ENCODE measurements around the gene KHK. TPM values are rescaled to one million over a fixed set of nuclear protein-coding genes. Genes with fewer than 3 reads are reported as not detected.

KHK gene
- total and polyA plus RNA-seq, 2 experiments from 2014 or later: 0.51 TPM; not detected in 1

DNA sequence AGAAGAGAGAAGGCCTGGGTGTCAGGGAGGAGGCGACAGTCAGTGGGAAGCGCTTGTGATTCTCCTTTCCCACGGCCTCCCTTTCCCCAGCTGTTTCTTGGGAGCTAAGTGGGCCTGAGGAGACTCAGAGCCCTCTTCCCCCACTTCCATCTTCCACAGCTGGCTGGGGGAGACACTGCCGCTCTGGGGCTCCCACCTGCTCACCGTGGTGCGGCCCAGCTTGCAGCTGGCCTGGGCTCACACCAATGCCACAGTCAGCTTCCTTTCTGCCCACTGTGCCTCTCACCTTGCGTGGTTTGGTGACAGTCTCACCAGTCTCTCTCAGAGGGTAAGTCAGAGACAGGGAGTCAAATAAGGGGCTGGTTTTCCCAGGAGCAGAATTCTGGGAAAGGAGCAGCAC is 46.7 kb upstream of the KHK start:
- WGBS, 2 experiments (ENCODE audit: low coverage in 1 of 2, low lambda C conversion rate in 2 of 2, missing lambda C conversion rate in 2 of 2): 97 to 99% methylated on average over 5 to 7 of the region's 7 CpGs
- no peak for DNase-seq
- Histone ChIP-seq H3K4me1 (ENCODE audit: insufficient read depth) (no peaks in the 10 kb centered on the region), H3K79me2 (ENCODE audit: insufficient read depth) (peaks cover 31% of the 10 kb centered on the region), H2AFZ (no peak overlapping the region), H3K4me3 (no peak overlapping the region), H3K27me3 (replicated peaks; ENCODE audit: insufficient read depth) (no peaks in the 10 kb centered on the region), H3K4me2 (ENCODE audit: unreplicated experiment) (no peak overlapping the region), H3K9me2 (ENCODE audit: insufficient read depth) (no peaks in the 10 kb centered on the region), H4K20me1 (ENCODE audit: insufficient read depth) (no peaks in the 10 kb centered on the region), H3F3A (ENCODE audit: insufficient read depth) (peaks cover 33% of the 10 kb centered on the region), H3K9ac (no peak overlapping the region), H3K27ac (no peak overlapping the region), H3K36me3 (ENCODE audit: low read depth) (peaks cover 68% of the 10 kb centered on the region), H3K9me3 (ENCODE audit: low read depth) (no peaks in the 10 kb centered on the region)
- in situ Hi-C loops (cut with MboI): no loop called here
- TF ChIP-seq EZH2 (IDR thresholded peaks at IDR 0.05; ENCODE audit: insufficient read depth, poor library complexity, severe bottlenecking): no peak
- TF ChIP-seq EZH2phosphoT487 (IDR thresholded peaks at IDR 0.05; ENCODE audit: insufficient read depth, low read depth): no peak

DNA sequence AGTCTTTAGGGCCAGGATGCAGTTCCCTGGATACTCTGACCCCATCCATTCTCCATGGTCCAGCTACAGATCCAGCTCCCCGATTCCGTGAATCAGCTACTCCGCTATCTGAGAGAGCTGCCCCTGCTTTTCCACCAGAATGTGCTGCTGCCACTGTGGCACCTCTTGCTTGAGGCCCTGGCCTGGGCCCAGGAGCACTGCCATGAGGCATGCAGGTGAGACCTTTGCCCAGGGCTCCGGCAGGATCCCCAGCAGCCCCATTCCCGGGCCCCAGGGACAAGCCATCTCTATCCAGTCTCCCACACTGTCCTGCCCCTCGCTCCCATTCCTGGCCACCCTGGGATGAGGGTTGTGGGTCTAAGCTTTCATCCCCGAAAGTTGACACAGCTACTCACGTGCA is 46.3 kb upstream of the KHK start:
- H3K79me2 ChIP-seq (ENCODE audit: insufficient read depth): peaks cover 27% of the 10 kb centered on the region
- H3K9me2 ChIP-seq (ENCODE audit: insufficient read depth): no peaks in the 10 kb centered on the region
- WGBS, 2 experiments (ENCODE audit: low coverage in 1 of 2, low lambda C conversion rate in 2 of 2, missing lambda C conversion rate in 2 of 2): 88 to 90% methylated on average over 8 of the region's 8 CpGs
- H2AFZ ChIP-seq: no peak overlapping the region
- no peaks in the 10 kb centered on the region for H3K27me3 ChIP-seq (replicated peaks; ENCODE audit: insufficient read depth)
- no peaks in the 10 kb centered on the region for H3K9me3 ChIP-seq (ENCODE audit: low read depth)
- H3K4me2 ChIP-seq (ENCODE audit: unreplicated experiment): no peak overlapping the region
- H4K20me1 ChIP-seq (ENCODE audit: insufficient read depth): no peaks in the 10 kb centered on the region
- H3K4me1 ChIP-seq (ENCODE audit: insufficient read depth): no peaks in the 10 kb centered on the region
- no peak overlapping the region for H3K4me3 ChIP-seq
- H3K36me3 ChIP-seq (ENCODE audit: low read depth): peaks cover 64% of the 10 kb centered on the region
- no peak overlapping the region for H3K27ac ChIP-seq
- no peak for DNase-seq
- no peak overlapping the region for H3K9ac ChIP-seq
- H3F3A ChIP-seq (ENCODE audit: insufficient read depth): peaks cover 33% of the 10 kb centered on the region
- in situ Hi-C loops (cut with MboI): no loop called here
- TF ChIP-seq EZH2phosphoT487 (IDR thresholded peaks at IDR 0.05; ENCODE audit: insufficient read depth, low read depth) (no peak), EZH2 (IDR thresholded peaks at IDR 0.05; ENCODE audit: insufficient read depth, poor library complexity, severe bottlenecking) (no peak)

DNA sequence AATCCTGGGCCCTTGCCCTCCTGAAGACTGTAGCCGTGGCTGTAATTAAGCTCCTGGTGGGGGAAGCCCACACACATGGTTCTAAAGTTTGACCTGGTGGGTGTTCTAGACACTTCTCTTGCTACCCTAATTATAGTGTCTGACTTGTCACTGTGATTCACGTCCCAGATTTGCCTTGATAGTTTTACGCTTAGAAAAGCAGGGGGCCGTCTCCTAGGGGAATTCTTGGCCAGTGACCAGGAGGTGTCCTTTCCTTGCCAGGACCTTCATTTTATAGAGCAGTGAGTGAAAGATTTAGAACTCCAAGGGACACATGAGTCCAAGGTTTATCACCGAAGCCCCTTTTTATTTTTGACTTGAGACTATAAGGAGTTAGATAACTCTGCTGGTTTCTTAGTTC is 44.8 kb upstream of the KHK start:
- in situ Hi-C loops (cut with MboI): no loop called here
- no peaks in the 10 kb centered on the region for H3K4me1 ChIP-seq (ENCODE audit: insufficient read depth)
- peaks cover 14% of the 10 kb centered on the region for H3K79me2 ChIP-seq (ENCODE audit: insufficient read depth)
- no peak overlapping the region for H3K4me3 ChIP-seq
- no peaks in the 10 kb centered on the region for H3K9me2 ChIP-seq (ENCODE audit: insufficient read depth)
- TF ChIP-seq EZH2phosphoT487 (IDR thresholded peaks at IDR 0.05; ENCODE audit: insufficient read depth, low read depth): no peak
- no peak for TF ChIP-seq EZH2 (IDR thresholded peaks at IDR 0.05; ENCODE audit: insufficient read depth, poor library complexity, severe bottlenecking)
- H3K36me3 ChIP-seq (ENCODE audit: low read depth): peaks cover 49% of the 10 kb centered on the region
- no peaks in the 10 kb centered on the region for H3K9me3 ChIP-seq (ENCODE audit: low read depth)
- no peak overlapping the region for H2AFZ ChIP-seq
- 47 to 51% methylated on average over 5 of the region's 5 CpGs for WGBS, 2 experiments (ENCODE audit: low coverage in 1 of 2, low lambda C conversion rate in 2 of 2, missing lambda C conversion rate in 2 of 2)
- H3K4me2 ChIP-seq (ENCODE audit: unreplicated experiment): no peak overlapping the region
- peaks cover 33% of the 10 kb centered on the region for H3F3A ChIP-seq (ENCODE audit: insufficient read depth)
- H3K27ac ChIP-seq: no peak overlapping the region
- H4K20me1 ChIP-seq (ENCODE audit: insufficient read depth): no peaks in the 10 kb centered on the region
- DNase-seq: peak; percentile 10
- no peak overlapping the region for H3K9ac ChIP-seq
- no peaks in the 10 kb centered on the region for H3K27me3 ChIP-seq (replicated peaks; ENCODE audit: insufficient read depth)

DNA sequence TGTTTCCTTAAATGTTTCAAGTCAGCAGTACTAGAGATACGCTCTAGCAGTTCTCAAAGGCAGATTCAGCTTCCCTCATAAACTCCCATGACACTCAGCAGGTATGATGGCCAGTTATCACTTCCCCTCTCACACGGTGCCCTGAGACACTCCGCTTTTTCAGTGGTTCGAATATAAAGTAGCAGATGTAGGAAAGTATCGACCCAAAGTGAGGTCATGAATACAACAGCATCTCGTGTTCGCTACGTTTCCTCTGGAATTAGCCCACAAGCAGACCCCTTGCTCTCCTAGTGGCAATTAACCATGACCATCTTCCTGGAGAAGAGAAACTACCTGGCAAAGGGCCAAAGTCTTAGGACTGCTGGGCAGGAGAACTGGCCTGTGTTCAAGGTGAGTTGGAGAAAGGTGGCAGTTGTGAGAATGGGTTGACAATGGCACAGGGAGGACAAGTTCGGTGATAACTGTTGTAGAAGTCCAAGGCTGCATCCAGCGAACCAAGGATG is 44.4 kb upstream of the KHK start:
- peak; percentile 22 for DNase-seq
- H3F3A ChIP-seq (ENCODE audit: insufficient read depth): peaks cover 33% of the 10 kb centered on the region
- no peak overlapping the region for H3K9ac ChIP-seq
- TF ChIP-seq EZH2phosphoT487 (IDR thresholded peaks at IDR 0.05; ENCODE audit: insufficient read depth, low read depth): no peak
- TF ChIP-seq EZH2 (IDR thresholded peaks at IDR 0.05; ENCODE audit: insufficient read depth, poor library complexity, severe bottlenecking): no peak
- no peak overlapping the region for H3K4me2 ChIP-seq (ENCODE audit: unreplicated experiment)
- no peaks in the 10 kb centered on the region for H3K9me2 ChIP-seq (ENCODE audit: insufficient read depth)
- in situ Hi-C loops (cut with MboI): no loop called here
- no peaks in the 10 kb centered on the region for H3K27me3 ChIP-seq (replicated peaks; ENCODE audit: insufficient read depth)
- H2AFZ ChIP-seq: no peak overlapping the region
- H3K4me3 ChIP-seq: no peak overlapping the region
- peaks cover 9% of the 10 kb centered on the region; the same call in 1 of the 2 replicates for H3K79me2 ChIP-seq (ENCODE audit: insufficient read depth)
- 72 to 77% methylated on average over 10 of the region's 10 CpGs for WGBS, 2 experiments (ENCODE audit: low coverage in 1 of 2, low lambda C conversion rate in 2 of 2, missing lambda C conversion rate in 2 of 2)
- no peak overlapping the region for H3K27ac ChIP-seq
- no peaks in the 10 kb centered on the region for H3K9me3 ChIP-seq (ENCODE audit: low read depth)
- H3K36me3 ChIP-seq (ENCODE audit: low read depth): peaks cover 44% of the 10 kb centered on the region
- no peaks in the 10 kb centered on the region for H4K20me1 ChIP-seq (ENCODE audit: insufficient read depth)
- no peaks in the 10 kb centered on the region for H3K4me1 ChIP-seq (ENCODE audit: insufficient read depth)
